ENCODE measurements around the gene APOH. TPM values are rescaled to one million over a fixed set of nuclear protein-coding genes. Genes with fewer than 3 reads are reported as not detected.

APOH gene
- polyA plus RNA-seq, 1 of the 3 experiments (the other 2 are of a cell fraction), result not detected

DNA sequence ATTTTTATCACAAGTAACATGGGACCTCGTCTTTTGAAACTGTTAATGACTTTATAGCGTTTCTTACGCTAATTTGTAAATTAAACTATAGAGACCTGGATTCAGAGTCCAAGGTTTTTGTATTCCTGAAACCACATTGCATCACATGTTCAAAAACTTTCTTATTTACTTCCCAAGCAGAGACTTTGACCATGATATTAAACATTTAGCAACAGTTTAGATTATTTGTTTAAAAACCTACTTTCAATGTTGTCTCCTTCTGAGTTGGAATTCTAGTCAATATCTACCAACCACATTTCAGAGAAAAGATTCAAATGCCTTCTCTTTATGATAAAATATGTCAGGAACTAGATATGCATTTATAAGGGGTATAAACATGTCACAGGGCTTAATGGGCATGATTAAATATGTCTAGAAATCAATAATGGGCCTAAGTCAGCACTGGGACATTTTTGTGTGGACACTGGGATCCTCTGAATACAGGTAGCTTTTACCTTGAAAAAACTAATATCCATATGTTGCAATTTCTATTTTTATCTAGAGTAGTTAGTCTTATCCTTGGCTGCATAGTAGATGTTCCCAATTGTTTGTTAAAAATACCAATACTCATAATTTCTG is 6.3 kb upstream of the APOH start:
- H3K36me3 ChIP-seq (replicated peaks in 1 of 2; ENCODE audit: control insufficient read depth in 1 of 2, insufficient read depth in 2 of 2, low read length in 1 of 2), result no peaks in the 10 kb centered on the region
- POLR2A ChIA-PET, result no interaction called here
- TF ChIP-seq YY1 (IDR thresholded peaks at IDR 0.05; ENCODE audit: low read depth) (no peak), TCF12 (IDR thresholded peaks at IDR 0.05) (no peak), POLR2AphosphoS5 (IDR thresholded peaks at IDR 0.05; ENCODE audit: low read depth, low read length) (no peak), PBX3 (IDR thresholded peaks at IDR 0.05) (no peak), RCOR1 (IDR thresholded peaks at IDR 0.05; ENCODE audit: low read length) (no peak)
- TF ChIP-seq, protein P1, sequence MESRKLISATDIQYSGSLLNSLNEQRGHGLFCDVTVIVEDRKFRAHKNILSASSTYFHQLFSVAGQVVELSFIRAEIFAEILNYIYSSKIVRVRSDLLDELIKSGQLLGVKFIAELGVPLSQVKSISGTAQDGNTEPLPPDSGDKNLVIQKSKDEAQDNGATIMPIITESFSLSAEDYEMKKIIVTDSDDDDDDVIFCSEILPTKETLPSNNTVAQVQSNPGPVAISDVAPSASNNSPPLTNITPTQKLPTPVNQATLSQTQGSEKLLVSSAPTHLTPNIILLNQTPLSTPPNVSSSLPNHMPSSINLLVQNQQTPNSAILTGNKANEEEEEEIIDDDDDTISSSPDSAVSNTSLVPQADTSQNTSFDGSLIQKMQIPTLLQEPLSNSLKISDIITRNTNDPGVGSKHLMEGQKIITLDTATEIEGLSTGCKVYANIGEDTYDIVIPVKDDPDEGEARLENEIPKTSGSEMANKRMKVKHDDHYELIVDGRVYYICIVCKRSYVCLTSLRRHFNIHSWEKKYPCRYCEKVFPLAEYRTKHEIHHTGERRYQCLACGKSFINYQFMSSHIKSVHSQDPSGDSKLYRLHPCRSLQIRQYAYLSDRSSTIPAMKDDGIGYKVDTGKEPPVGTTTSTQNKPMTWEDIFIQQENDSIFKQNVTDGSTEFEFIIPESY (IDR thresholded peaks at IDR 0.05; ENCODE audit: borderline replicate concordance, low read depth), result no peak
- TF ChIP-seq, protein P2, sequence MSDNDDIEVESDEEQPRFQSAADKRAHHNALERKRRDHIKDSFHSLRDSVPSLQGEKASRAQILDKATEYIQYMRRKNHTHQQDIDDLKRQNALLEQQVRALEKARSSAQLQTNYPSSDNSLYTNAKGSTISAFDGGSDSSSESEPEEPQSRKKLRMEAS (IDR thresholded peaks at IDR 0.05; ENCODE audit: low read depth), result no peak
- TF ChIP-seq, protein P3, sequence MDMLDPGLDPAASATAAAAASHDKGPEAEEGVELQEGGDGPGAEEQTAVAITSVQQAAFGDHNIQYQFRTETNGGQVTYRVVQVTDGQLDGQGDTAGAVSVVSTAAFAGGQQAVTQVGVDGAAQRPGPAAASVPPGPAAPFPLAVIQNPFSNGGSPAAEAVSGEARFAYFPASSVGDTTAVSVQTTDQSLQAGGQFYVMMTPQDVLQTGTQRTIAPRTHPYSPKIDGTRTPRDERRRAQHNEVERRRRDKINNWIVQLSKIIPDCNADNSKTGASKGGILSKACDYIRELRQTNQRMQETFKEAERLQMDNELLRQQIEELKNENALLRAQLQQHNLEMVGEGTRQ (IDR thresholded peaks at IDR 0.05; ENCODE audit: borderline replicate concordance, low read depth, low read length), result no peak
- TF ChIP-seq, protein P4, sequence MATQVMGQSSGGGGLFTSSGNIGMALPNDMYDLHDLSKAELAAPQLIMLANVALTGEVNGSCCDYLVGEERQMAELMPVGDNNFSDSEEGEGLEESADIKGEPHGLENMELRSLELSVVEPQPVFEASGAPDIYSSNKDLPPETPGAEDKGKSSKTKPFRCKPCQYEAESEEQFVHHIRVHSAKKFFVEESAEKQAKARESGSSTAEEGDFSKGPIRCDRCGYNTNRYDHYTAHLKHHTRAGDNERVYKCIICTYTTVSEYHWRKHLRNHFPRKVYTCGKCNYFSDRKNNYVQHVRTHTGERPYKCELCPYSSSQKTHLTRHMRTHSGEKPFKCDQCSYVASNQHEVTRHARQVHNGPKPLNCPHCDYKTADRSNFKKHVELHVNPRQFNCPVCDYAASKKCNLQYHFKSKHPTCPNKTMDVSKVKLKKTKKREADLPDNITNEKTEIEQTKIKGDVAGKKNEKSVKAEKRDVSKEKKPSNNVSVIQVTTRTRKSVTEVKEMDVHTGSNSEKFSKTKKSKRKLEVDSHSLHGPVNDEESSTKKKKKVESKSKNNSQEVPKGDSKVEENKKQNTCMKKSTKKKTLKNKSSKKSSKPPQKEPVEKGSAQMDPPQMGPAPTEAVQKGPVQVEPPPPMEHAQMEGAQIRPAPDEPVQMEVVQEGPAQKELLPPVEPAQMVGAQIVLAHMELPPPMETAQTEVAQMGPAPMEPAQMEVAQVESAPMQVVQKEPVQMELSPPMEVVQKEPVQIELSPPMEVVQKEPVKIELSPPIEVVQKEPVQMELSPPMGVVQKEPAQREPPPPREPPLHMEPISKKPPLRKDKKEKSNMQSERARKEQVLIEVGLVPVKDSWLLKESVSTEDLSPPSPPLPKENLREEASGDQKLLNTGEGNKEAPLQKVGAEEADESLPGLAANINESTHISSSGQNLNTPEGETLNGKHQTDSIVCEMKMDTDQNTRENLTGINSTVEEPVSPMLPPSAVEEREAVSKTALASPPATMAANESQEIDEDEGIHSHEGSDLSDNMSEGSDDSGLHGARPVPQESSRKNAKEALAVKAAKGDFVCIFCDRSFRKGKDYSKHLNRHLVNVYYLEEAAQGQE (IDR thresholded peaks at IDR 0.05; ENCODE audit: low read depth, low read length), result no peak
- TF ChIP-seq, protein P5, sequence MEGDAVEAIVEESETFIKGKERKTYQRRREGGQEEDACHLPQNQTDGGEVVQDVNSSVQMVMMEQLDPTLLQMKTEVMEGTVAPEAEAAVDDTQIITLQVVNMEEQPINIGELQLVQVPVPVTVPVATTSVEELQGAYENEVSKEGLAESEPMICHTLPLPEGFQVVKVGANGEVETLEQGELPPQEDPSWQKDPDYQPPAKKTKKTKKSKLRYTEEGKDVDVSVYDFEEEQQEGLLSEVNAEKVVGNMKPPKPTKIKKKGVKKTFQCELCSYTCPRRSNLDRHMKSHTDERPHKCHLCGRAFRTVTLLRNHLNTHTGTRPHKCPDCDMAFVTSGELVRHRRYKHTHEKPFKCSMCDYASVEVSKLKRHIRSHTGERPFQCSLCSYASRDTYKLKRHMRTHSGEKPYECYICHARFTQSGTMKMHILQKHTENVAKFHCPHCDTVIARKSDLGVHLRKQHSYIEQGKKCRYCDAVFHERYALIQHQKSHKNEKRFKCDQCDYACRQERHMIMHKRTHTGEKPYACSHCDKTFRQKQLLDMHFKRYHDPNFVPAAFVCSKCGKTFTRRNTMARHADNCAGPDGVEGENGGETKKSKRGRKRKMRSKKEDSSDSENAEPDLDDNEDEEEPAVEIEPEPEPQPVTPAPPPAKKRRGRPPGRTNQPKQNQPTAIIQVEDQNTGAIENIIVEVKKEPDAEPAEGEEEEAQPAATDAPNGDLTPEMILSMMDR (IDR thresholded peaks at IDR 0.05), result no peak
- no peaks in the 10 kb centered on the region for H3K27me3 ChIP-seq (ENCODE audit: insufficient read depth)
- WGBS (ENCODE audit: low lambda C conversion rate), result 87% methylated on average over 3 of the region's 3 CpGs
- CTCF ChIA-PET, result interaction anchor here (1.4 kb wide), 1 partner anchor 15 kb away, joined by 4 read pairs; no protein-coding TSS in a partner anchor
- no peak for DNase-seq
- no peaks in the 10 kb centered on the region for H4K20me1 ChIP-seq (ENCODE audit: insufficient read depth)
- no peaks in the 10 kb centered on the region for H3K79me2 ChIP-seq (ENCODE audit: insufficient read depth)
- H3K4me3 ChIP-seq (ENCODE audit: low read depth in 2 of 2, low read length in 1 of 2), result no peak overlapping the region
- no peaks in the 10 kb centered on the region for H3K9me3 ChIP-seq
- no peak overlapping the region for H3K4me2 ChIP-seq
- H3K9me2 ChIP-seq, result no peaks in the 10 kb centered on the region
- peaks cover 2 to 7% of the 10 kb centered on the region in 2 experiments; a peak in 2 of 4 replicates for H3K4me1 ChIP-seq (ENCODE audit: control insufficient read depth in 1 of 2, insufficient read depth in 2 of 2, low read depth in 1 of 2, low read length in 1 of 2)
- H3K27ac ChIP-seq (ENCODE audit: low read depth in 2 of 2, low read length in 1 of 2), result no peak overlapping the region
- no peak overlapping the region for H3K9ac ChIP-seq
- H3F3A ChIP-seq (replicated peaks; ENCODE audit: insufficient read depth), result peaks cover 15% of the 10 kb centered on the region
- H2AFZ ChIP-seq (ENCODE audit: low read depth), result no peak overlapping the region

Measured in SK-N-SH (cell line).